Right renal cortex interstitium (tissue), 3 donors: ENCODE data around the gene WDR38. TPM values are rescaled to one million over a fixed set of nuclear protein-coding genes. Genes with fewer than 3 reads are reported as not detected.

Source experiments
- polyA plus RNA-seq, 3 donors: library from polyadenylated mRNA; unstranded; fragments of 120-200 nt; gene quantifications; one replicate each; pipeline ENCODE4 v1.2.1, GENCODE V29; 2013; ENCODE audit not compliant: insufficient read length in 3 of 3

Gene WDR38
- polyA plus RNA-seq, 3 donors: 0.24 to 0.37 (median 0.37) TPM

Other genes with a start within 250 kb of the WDR38 start
- 1 to 10 TPM in 1 of 3 donors, under 1 TPM in 2; 0.57 to 1.1 (median 0.89) TPM for gene NR6A1, start 82.1 kb upstream of the WDR38 start, polyA plus RNA-seq
- gene OLFML2A, start 76.3 kb upstream of the WDR38 start, polyA plus RNA-seq: 10 to 100 TPM; 21.4 to 23.8 (median 23.3) TPM
- gene RPL35, start 8.5 kb downstream of the WDR38 start, polyA plus RNA-seq: 100 to 1,000 TPM; 727 to 776 (median 751) TPM
- 10 to 100 TPM; 38.3 to 40.2 (median 38.7) TPM for gene ARPC5L, start 8.7 kb downstream of the WDR38 start, polyA plus RNA-seq
- 10 to 100 TPM; 15.0 to 16.8 (median 15.5) TPM for gene GOLGA1, start 87.6 kb downstream of the WDR38 start, polyA plus RNA-seq